ENCODE measurements around the gene SPRTN.

SPRTN gene

GRCh38 chr1:231338270-231339128 is at the start of gene SPRTN:
Gene SPRTN, plus strand, starts transcription at chr1:231338293. Its CDS starts 91 bp downstream, at chr1:231338384.
- peak; percentile 93 for DNase-seq (ENCODE audit: low spot score)

GRCh38 chr1:231295938-231296337 is 42.2 kb upstream of the SPRTN start:
- no peak for DNase-seq (ENCODE audit: low spot score)

GRCh38 chr1:231301990-231302389 is 36.1 kb upstream of the SPRTN start:
- DNase-seq (ENCODE audit: low spot score), result no peak

- no peak for DNase-seq (ENCODE audit: low spot score)
These were observed 27.6 kb upstream of the SPRTN start for GRCh38 chr1:231310391-231310934.

GRCh38 chr1:231311720-231312431 is 26.2 kb upstream of the SPRTN start:
- no peak for DNase-seq (ENCODE audit: low spot score)

- no peak for DNase-seq (ENCODE audit: low spot score)
These were observed 25.7 kb upstream of the SPRTN start for GRCh38 chr1:231312432-231312788.

- no peak for DNase-seq (ENCODE audit: low spot score)
These were observed 24.4 kb upstream of the SPRTN start for GRCh38 chr1:231313661-231314060.

GRCh38 chr1:231315887-231316286 is 22.2 kb upstream of the SPRTN start:
- peak; percentile 77 for DNase-seq (ENCODE audit: low spot score)

- no peak for DNase-seq (ENCODE audit: low spot score)
These were observed 20.6 kb upstream of the SPRTN start for GRCh38 chr1:231317306-231318014.

- no peak for DNase-seq (ENCODE audit: low spot score)
These were observed 20.1 kb upstream of the SPRTN start for GRCh38 chr1:231318015-231318355.

GRCh38 chr1:231318568-231318967 is 19.5 kb upstream of the SPRTN start:
- no peak for DNase-seq (ENCODE audit: low spot score)

- DNase-seq (ENCODE audit: low spot score), result no peak
These were observed 19.0 kb upstream of the SPRTN start for GRCh38 chr1:231319080-231319479.

GRCh38 chr1:231322880-231323530 is 15.1 kb upstream of the SPRTN start:
- no peak for DNase-seq (ENCODE audit: low spot score)

GRCh38 chr1:231324660-231325059 is 13.4 kb upstream of the SPRTN start:
- DNase-seq (ENCODE audit: low spot score), result no peak

- DNase-seq (ENCODE audit: low spot score), result no peak
These were observed 11.8 kb upstream of the SPRTN start for GRCh38 chr1:231326248-231326647.

GRCh38 chr1:231327617-231328016 is 10.5 kb upstream of the SPRTN start:
- DNase-seq (ENCODE audit: low spot score), result no peak

GRCh38 chr1:231329483-231329882 is 8.6 kb upstream of the SPRTN start:
- DNase-seq (ENCODE audit: low spot score), result no peak

- DNase-seq (ENCODE audit: low spot score), result no peak
These were observed 5.3 kb upstream of the SPRTN start for GRCh38 chr1:231332761-231333160.

- DNase-seq (ENCODE audit: low spot score), result no peak
These were observed 3.9 kb upstream of the SPRTN start for GRCh38 chr1:231334079-231334666.

- DNase-seq (ENCODE audit: low spot score), result no peak
These were observed 3.1 kb upstream of the SPRTN start for GRCh38 chr1:231334952-231335351.
